Prostate gland (tissue), 2 donors: ENCODE data around the gene SDR39U1. TPM values are rescaled to one million over a fixed set of nuclear protein-coding genes. Genes with fewer than 3 reads are reported as not detected.

Source experiments
- DNase-seq: peaks from one replicate; pipeline ENCODE4 v3.0.0-alpha.2; 2019; ENCODE audit warnings: low spot score
- H3K27ac ChIP-seq, 2 donors: fragments of 200-600 bp; sonication (generic); 2 replicates each; pipeline ENCODE4 v1.5.1; 2017 to 2019
- H3K27me3 ChIP-seq: fragments of 200-600 bp; sonication (generic); replicated peaks from 2 replicates; pipeline ENCODE4 v1.5.1; 2019; ENCODE audit not compliant: insufficient read depth
- H3K36me3 ChIP-seq, 2 donors: fragments of 200-600 bp; sonication (generic); 1 replicate in 1 of 2; 2 replicates in 1 of 2; pipeline versions ENCODE4 v1.5.1 to v1.8.1; 2017 to 2019
- H3K4me1 ChIP-seq: fragments of 200-600 bp; sonication (generic); replicated peaks from 2 replicates; pipeline ENCODE4 v1.5.1; 2019
- H3K4me3 ChIP-seq, 2 donors: fragments of 200-600 bp; sonication (generic); 2 replicates each; pipeline ENCODE4 v1.5.1; 2017 to 2019
- H3K9me3 ChIP-seq: fragments of 200-600 bp; sonication (generic); 2 replicates; pipeline ENCODE4 v1.5.1; 2017
- CTCF ChIP-seq, 4 experiments: fragments of 200-600 bp in 2 of 4; fragments of 450-650 bp in 2 of 4; sonication (generic) in 2 of 4; IDR thresholded peaks; 1 replicate in 3 of 4; 2 replicates in 1 of 4; pipeline ENCODE4 v1.5.1; 2016 to 2019; ENCODE audit warnings: antibody characterized with exemption in 4 of 4, mild to moderate bottlenecking in 2 of 4, moderate library complexity in 2 of 4
- POLR2A ChIP-seq: fragments of 450-650 bp; IDR thresholded peaks from one replicate; pipeline ENCODE4 v1.6.1; 2016; ENCODE audit warnings: antibody characterized with exemption, mild to moderate bottlenecking
- POLR2AphosphoS5 ChIP-seq: sonication (generic); formaldehyde crosslinking; IDR thresholded peaks from one replicate; pipeline ENCODE4 v1.6.1; 2017; ENCODE audit warnings: antibody characterized with exemption
- WGBS: methylation state at CpG from one replicate; pipeline ENCODE4 v1.1.5; 2018; 5-methylcytosine and 5-hydroxymethylcytosine counted together
- intact Hi-C: fragments of 100-400 bp; cut with DNase I; formaldehyde crosslinking; loops from one replicate; pipeline ENCODE4 v1.14.2; 2022
- total RNA-seq, 2 donors: library from RNA; depleted of rRNA; stranded (reverse); fragments of >200 nt; gene quantifications; one replicate each; pipeline ENCODE4 v1.1.0, GENCODE V29; 2016

Gene SDR39U1
- total RNA-seq, 2 donors from 2014 or later = 49.5 to 64.4 TPM

GRCh38 chr14:24427537-24428508 lies 14.8 kb downstream of the SDR39U1 start:
- H3K9me3 ChIP-seq = no peaks in the 10 kb centered on the region
- DNase-seq = no peak
- H3K4me1 ChIP-seq = peaks cover 13% of the 10 kb centered on the region
- intact Hi-C loops = no loop called here
- TF ChIP-seq POLR2AphosphoS5 = no peak
- no peak for TF ChIP-seq CTCF (IDR thresholded peaks at IDR 0.05)
- TF ChIP-seq POLR2A = no peak
- no peak overlapping the region for H3K4me3 ChIP-seq
- H3K27ac ChIP-seq = no peak overlapping the region
- H3K36me3 ChIP-seq = no peaks in the 10 kb centered on the region
- WGBS = 89% methylated on average over 18 of the region's 18 CpGs
- H3K27me3 ChIP-seq = no peaks in the 10 kb centered on the region

- H3K27me3 ChIP-seq = no peaks in the 10 kb centered on the region
- peaks cover 6% of the 10 kb centered on the region for H3K4me1 ChIP-seq
- no peak for DNase-seq
- H3K27ac ChIP-seq = no peak overlapping the region
- H3K9me3 ChIP-seq = no peaks in the 10 kb centered on the region
- H3K36me3 ChIP-seq = no peaks in the 10 kb centered on the region
- no peak overlapping the region for H3K4me3 ChIP-seq
- intact Hi-C loops = no loop called here
- 39% methylated on average over 8 of the region's 8 CpGs for WGBS
- TF ChIP-seq CTCF (IDR thresholded peaks at IDR 0.05) (no peak), POLR2A (no peak), POLR2AphosphoS5 (no peak)
Observed at GRCh38 chr14:24426912-24427536, 15.6 kb downstream of the SDR39U1 start.

- no peaks in the 10 kb centered on the region for H3K27me3 ChIP-seq
- intact Hi-C loops = no loop called here
- TF ChIP-seq CTCF (IDR thresholded peaks at IDR 0.05) (no peak), POLR2AphosphoS5 (no peak), POLR2A (no peak)
- no peaks in the 10 kb centered on the region for H3K36me3 ChIP-seq
- DNase-seq = no peak
- no peak overlapping the region for H3K4me3 ChIP-seq
- WGBS = 78% methylated on average over 2 of the region's 2 CpGs
- no peaks in the 10 kb centered on the region for H3K9me3 ChIP-seq
- no peak overlapping the region for H3K27ac ChIP-seq
- H3K4me1 ChIP-seq = no peaks in the 10 kb centered on the region
Observed at GRCh38 chr14:24426150-24426911, 16.2 kb downstream of the SDR39U1 start.

- no peak overlapping the region for H3K27ac ChIP-seq
- no peaks in the 10 kb centered on the region for H3K4me1 ChIP-seq
- intact Hi-C loops = no loop called here
Observed at GRCh38 chr14:24425704-24426103, 16.9 kb downstream of the SDR39U1 start.

More at GRCh38 chr14:24425704-24426103, 16.9 kb downstream of the SDR39U1 start:
- H3K36me3 ChIP-seq = no peaks in the 10 kb centered on the region
- no peak overlapping the region for H3K4me3 ChIP-seq
- H3K27me3 ChIP-seq = no peaks in the 10 kb centered on the region
- no peaks in the 10 kb centered on the region for H3K9me3 ChIP-seq
- no peak for DNase-seq
- 19% methylated on average over 3 of the region's 3 CpGs for WGBS
- TF ChIP-seq POLR2A (no peak), CTCF (IDR thresholded peaks at IDR 0.05) (no peak), POLR2AphosphoS5 (no peak)
